ENCODE measurements around the gene POLR3A. TPM values are rescaled to one million over a fixed set of nuclear protein-coding genes. Genes with fewer than 3 reads are reported as not detected.

Gene POLR3A
- total RNA-seq, 2 experiments from 2014 or later = 6.7 to 6.9 TPM

GRCh38 chr10:77978360-77978759 lies 51.0 kb downstream of the POLR3A start:
- no peaks in the 10 kb centered on the region for H3K4me1 ChIP-seq (ENCODE audit: insufficient read depth, low read length)
- ATAC-seq (ENCODE audit: poor library complexity) = no peak
- Mint-ChIP-seq H3K27me3 (no peaks in the 10 kb centered on the region), H3K27ac (no peak overlapping the region), H3K9me3 (no peaks in the 10 kb centered on the region), H3K4me1 (ENCODE audit: low read depth) (no peaks in the 10 kb centered on the region), H3K4me3 (no peak overlapping the region), H3K36me3 (ENCODE audit: low read depth) (peaks cover 73% of the 10 kb centered on the region)
- no peak overlapping the region for H3K4me3 ChIP-seq (ENCODE audit: low read length)
- H3K9me3 ChIP-seq (ENCODE audit: control insufficient read depth in 1 of 2, insufficient read depth in 1 of 2, low read length in 2 of 2) = no peaks in the 10 kb centered on the region
- no peak for TF ChIP-seq CTCF (IDR thresholded peaks at IDR 0.05)
- ChIA-PET CTCF (no interaction called here), POLR2A (no interaction called here)
- no peak for DNase-seq
- H3K36me3 ChIP-seq (ENCODE audit: insufficient read depth, low read length) = peaks cover 75% of the 10 kb centered on the region
- H3K27me3 ChIP-seq (ENCODE audit: control insufficient read depth in 1 of 2, insufficient read depth in 2 of 2, low read length in 2 of 2) = no peaks in the 10 kb centered on the region
- H3K27ac ChIP-seq (ENCODE audit: low read depth in 1 of 2, low read length in 2 of 2) = no peak overlapping the region
- intact Hi-C loops (cut with DNase I, micrococcal nuclease) = no loop called here

GRCh38 chr10:77977934-77978333 lies 51.4 kb downstream of the POLR3A start:
- POLR2A ChIA-PET = no interaction called here
- no peak for DNase-seq
- no peaks in the 10 kb centered on the region for H3K9me3 Mint-ChIP-seq
- CTCF ChIA-PET = no interaction called here
- no peaks in the 10 kb centered on the region for H3K27me3 Mint-ChIP-seq
- no peak for TF ChIP-seq CTCF (IDR thresholded peaks at IDR 0.05)
- H3K4me3 ChIP-seq (ENCODE audit: low read length) = no peak overlapping the region
- no peak for ATAC-seq (ENCODE audit: poor library complexity)
- peaks cover 69% of the 10 kb centered on the region for H3K36me3 Mint-ChIP-seq (ENCODE audit: low read depth)
- no peak overlapping the region for H3K4me3 Mint-ChIP-seq
- no peak overlapping the region for H3K27ac ChIP-seq (ENCODE audit: low read depth in 1 of 2, low read length in 2 of 2)
- H3K36me3 ChIP-seq (ENCODE audit: insufficient read depth, low read length) = peaks cover 70% of the 10 kb centered on the region
- H3K4me1 Mint-ChIP-seq (ENCODE audit: low read depth) = no peaks in the 10 kb centered on the region
- intact Hi-C loops (cut with DNase I, micrococcal nuclease) = no loop called here
- no peaks in the 10 kb centered on the region for H3K27me3 ChIP-seq (ENCODE audit: control insufficient read depth in 1 of 2, insufficient read depth in 2 of 2, low read length in 2 of 2)
- no peak overlapping the region for H3K27ac Mint-ChIP-seq
- no peaks in the 10 kb centered on the region for H3K9me3 ChIP-seq (ENCODE audit: control insufficient read depth in 1 of 2, insufficient read depth in 1 of 2, low read length in 2 of 2)
- H3K4me1 ChIP-seq (ENCODE audit: insufficient read depth, low read length) = no peaks in the 10 kb centered on the region

GRCh38 chr10:77977016-77977415 lies 52.3 kb downstream of the POLR3A start:
- Histone ChIP-seq H3K9me3 (ENCODE audit: control insufficient read depth in 1 of 2, insufficient read depth in 1 of 2, low read length in 2 of 2) (no peaks in the 10 kb centered on the region), H3K36me3 (ENCODE audit: insufficient read depth, low read length) (peaks cover 61% of the 10 kb centered on the region), H3K27ac (ENCODE audit: low read depth in 1 of 2, low read length in 2 of 2) (no peak overlapping the region), H3K4me1 (ENCODE audit: insufficient read depth, low read length) (no peaks in the 10 kb centered on the region), H3K27me3 (ENCODE audit: control insufficient read depth in 1 of 2, insufficient read depth in 2 of 2, low read length in 2 of 2) (no peaks in the 10 kb centered on the region), H3K4me3 (ENCODE audit: low read length) (no peak overlapping the region)
- H3K9me3 Mint-ChIP-seq = no peaks in the 10 kb centered on the region
- ATAC-seq (ENCODE audit: poor library complexity) (no peak), DNase-seq (no peak)
- no peak overlapping the region for H3K4me3 Mint-ChIP-seq
- ChIA-PET POLR2A (no interaction called here), CTCF (no interaction called here)
- H3K27me3 Mint-ChIP-seq = no peaks in the 10 kb centered on the region
- intact Hi-C loops (cut with DNase I, micrococcal nuclease) = no loop called here
- H3K36me3 Mint-ChIP-seq (ENCODE audit: low read depth) = peaks cover 60% of the 10 kb centered on the region
- no peaks in the 10 kb centered on the region for H3K4me1 Mint-ChIP-seq (ENCODE audit: low read depth)
- no peak overlapping the region for H3K27ac Mint-ChIP-seq
- no peak for TF ChIP-seq CTCF (IDR thresholded peaks at IDR 0.05)

Data from CD4-positive, alpha-beta T cell (primary cell).